MM.1S (cell line): ENCODE results near the gene PBX3.

ENCODE experiments used
- DNase-seq: peaks from one replicate; pipeline ENCODE4 v3.0.0-alpha.2; 2015
- H2AFZ ChIP-seq: fragments of 300-600 bp; sonication (generic); 2 replicates; pipeline ENCODE4 v1.6.0; 2016; ENCODE audit warnings: antibody characterized with exemption, low read length
- H3F3A ChIP-seq: fragments of 300-600 bp; sonication (generic); 2 replicates; pipeline ENCODE4 v1.6.1; 2016; ENCODE audit warnings: mild to moderate bottlenecking, antibody characterized with exemption, low read length, moderate library complexity, mixed read lengths; ENCODE audit not compliant: insufficient read depth
- H3K27ac ChIP-seq: fragments of 300-600 bp; sonication (generic); 2 replicates; pipeline ENCODE4 v1.5.1; 2016; ENCODE audit warnings: mild to moderate bottlenecking, low read length
- H3K27me3 ChIP-seq: fragments of 300-600 bp; sonication (generic); replicated peaks from 2 replicates; pipeline ENCODE4 v1.6.0; 2016; ENCODE audit warnings: low read length; ENCODE audit not compliant: insufficient read depth
- H3K36me3 ChIP-seq: fragments of 300-600 bp; sonication (generic); replicated peaks from 2 replicates; pipeline ENCODE4 v1.6.1; 2016; ENCODE audit warnings: mild to moderate bottlenecking, low read length, mixed read lengths; ENCODE audit not compliant: insufficient read depth
- H3K4me1 ChIP-seq: fragments of 300-600 bp; sonication (generic); 2 replicates; pipeline ENCODE4 v1.6.1; 2016; ENCODE audit warnings: low read length, mixed read lengths
- H3K4me2 ChIP-seq: fragments of 300-600 bp; sonication (generic); 2 replicates; pipeline ENCODE4 v1.6.0; 2016; ENCODE audit warnings: low read depth, low read length
- H3K4me3 ChIP-seq: fragments of 300-600 bp; sonication (generic); 2 replicates; pipeline ENCODE4 v1.5.1; 2016; ENCODE audit warnings: low read length, mixed read lengths
- H3K79me2 ChIP-seq: fragments of 300-600 bp; sonication (generic); 2 replicates; pipeline ENCODE4 v1.6.1; 2016; ENCODE audit warnings: mixed run types, low read length, mixed read lengths
- H3K9ac ChIP-seq: fragments of 300-600 bp; sonication (generic); 2 replicates; pipeline ENCODE4 v1.6.1; 2016; ENCODE audit warnings: low read length, mixed read lengths
- H3K9me2 ChIP-seq: fragments of 300-600 bp; sonication (generic); replicated peaks from 2 replicates; pipeline ENCODE4 v1.6.1; 2016; ENCODE audit warnings: mild to moderate bottlenecking, low read length, mixed read lengths; ENCODE audit not compliant: insufficient read depth
- H3K9me3 ChIP-seq: fragments of 300-600 bp; sonication (generic); replicated peaks from 2 replicates; pipeline ENCODE4 v1.6.1; 2016; ENCODE audit warnings: mild to moderate bottlenecking, low read length, mixed read lengths; ENCODE audit not compliant: insufficient read depth
- H4K20me1 ChIP-seq: fragments of 300-600 bp; sonication (generic); 2 replicates; pipeline ENCODE4 v1.6.1; 2016; ENCODE audit warnings: mild to moderate bottlenecking, low read length, moderate library complexity, mixed read lengths; ENCODE audit not compliant: insufficient read depth
- EZH2 ChIP-seq: fragments of 300-600 bp; sonication (generic); optimal IDR thresholded peaks from 2 replicates; pipeline ENCODE3; 2017; ENCODE audit warnings: low read depth, mild to moderate bottlenecking, antibody characterized with exemption, low read length, mixed read lengths
- EZH2phosphoT487 ChIP-seq: fragments of 300-600 bp; sonication (generic); IDR thresholded peaks from 2 replicates; pipeline ENCODE4 v1.6.1; 2018; ENCODE audit warnings: antibody characterized with exemption, low read length
- TF ChIP-seq, protein P1 (sequence below): fragments of 300-600 bp; sonication (generic); IDR thresholded peaks from 2 replicates; pipeline ENCODE4 v1.5.1; 2016; ENCODE audit warnings: antibody characterized with exemption, low read length, mixed read lengths

Gene PBX3

DNA sequence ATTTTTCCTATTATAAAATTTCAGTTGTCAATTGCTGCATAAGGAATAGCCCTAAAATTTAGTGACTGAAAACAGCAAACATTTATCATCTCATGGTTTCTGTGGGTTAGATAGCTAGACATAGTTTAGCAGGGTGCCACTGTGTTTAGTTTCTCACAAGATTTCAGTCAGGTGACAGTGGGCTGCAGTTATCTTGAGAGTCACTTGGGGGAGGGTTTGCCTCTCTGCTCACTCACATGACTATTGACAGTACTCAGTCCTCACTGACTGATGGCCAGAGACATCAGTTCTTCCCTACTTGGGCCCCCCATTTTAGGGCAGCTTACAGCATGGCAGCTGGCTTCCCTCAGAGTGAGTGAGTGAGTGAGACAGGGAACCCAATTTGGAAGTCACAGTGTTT lies 42.0 kb downstream of the PBX3 start:
- no peak overlapping the region for H3K4me2 ChIP-seq
- DNase-seq, result peak; percentile 27
- H3K27ac ChIP-seq, result no peak overlapping the region

DNA sequence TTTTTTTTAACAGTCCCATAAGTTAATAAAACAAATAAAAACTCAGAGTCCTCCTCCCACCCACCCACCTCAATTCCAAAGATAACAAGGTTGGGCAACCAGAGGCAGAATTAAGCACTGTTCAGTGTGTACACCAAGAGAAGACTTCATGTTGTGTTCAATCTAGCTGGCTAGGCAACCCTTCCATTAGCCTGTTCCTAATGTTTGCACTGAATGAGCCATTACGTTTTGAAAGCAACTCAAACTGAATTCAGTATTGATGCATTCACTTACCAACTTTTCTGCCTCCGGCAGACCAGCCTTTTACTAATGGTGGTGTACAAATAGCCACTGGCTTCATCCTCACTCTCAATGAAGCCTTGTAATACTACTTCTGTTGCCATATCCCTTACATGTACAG lies 47.5 kb downstream of the PBX3 start:
- Histone ChIP-seq H3K9ac (no peak overlapping the region), H3K9me3 (no peaks in the 10 kb centered on the region), H3K36me3 (no peaks in the 10 kb centered on the region), H3K4me1 (no peaks in the 10 kb centered on the region), H2AFZ (no peak overlapping the region), H3K4me2 (no peak overlapping the region), H3K9me2 (no peaks in the 10 kb centered on the region), H3K79me2 (0 out of 2 replicates have a peak, but pooled peaks cover 3% of the 10 kb centered on the region), H3F3A (no peaks in the 10 kb centered on the region), H3K27ac (no peak overlapping the region), H3K27me3 (no peaks in the 10 kb centered on the region), H3K4me3 (no peak overlapping the region), H4K20me1 (no peaks in the 10 kb centered on the region)
- TF ChIP-seq, protein P1, sequence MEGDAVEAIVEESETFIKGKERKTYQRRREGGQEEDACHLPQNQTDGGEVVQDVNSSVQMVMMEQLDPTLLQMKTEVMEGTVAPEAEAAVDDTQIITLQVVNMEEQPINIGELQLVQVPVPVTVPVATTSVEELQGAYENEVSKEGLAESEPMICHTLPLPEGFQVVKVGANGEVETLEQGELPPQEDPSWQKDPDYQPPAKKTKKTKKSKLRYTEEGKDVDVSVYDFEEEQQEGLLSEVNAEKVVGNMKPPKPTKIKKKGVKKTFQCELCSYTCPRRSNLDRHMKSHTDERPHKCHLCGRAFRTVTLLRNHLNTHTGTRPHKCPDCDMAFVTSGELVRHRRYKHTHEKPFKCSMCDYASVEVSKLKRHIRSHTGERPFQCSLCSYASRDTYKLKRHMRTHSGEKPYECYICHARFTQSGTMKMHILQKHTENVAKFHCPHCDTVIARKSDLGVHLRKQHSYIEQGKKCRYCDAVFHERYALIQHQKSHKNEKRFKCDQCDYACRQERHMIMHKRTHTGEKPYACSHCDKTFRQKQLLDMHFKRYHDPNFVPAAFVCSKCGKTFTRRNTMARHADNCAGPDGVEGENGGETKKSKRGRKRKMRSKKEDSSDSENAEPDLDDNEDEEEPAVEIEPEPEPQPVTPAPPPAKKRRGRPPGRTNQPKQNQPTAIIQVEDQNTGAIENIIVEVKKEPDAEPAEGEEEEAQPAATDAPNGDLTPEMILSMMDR, result no peak
- no peak for TF ChIP-seq EZH2
- TF ChIP-seq EZH2phosphoT487, result no peak
- no peak for DNase-seq

More for the DNA sequence above, 42.0 kb downstream of the PBX3 start:
- H2AFZ ChIP-seq, result no peak overlapping the region
- TF ChIP-seq, protein P1, result no peak
- TF ChIP-seq EZH2, result no peak
- TF ChIP-seq EZH2phosphoT487, result no peak
- H4K20me1 ChIP-seq, result no peaks in the 10 kb centered on the region
- no peaks in the 10 kb centered on the region for H3K9me2 ChIP-seq
- H3K27me3 ChIP-seq, result no peaks in the 10 kb centered on the region
- no peak overlapping the region for H3K4me3 ChIP-seq
- no peaks in the 10 kb centered on the region for H3K36me3 ChIP-seq
- no peak overlapping the region for H3K9ac ChIP-seq
- H3K4me1 ChIP-seq, result peaks cover 9% of the 10 kb centered on the region
- H3K79me2 ChIP-seq, result no peaks in the 10 kb centered on the region
- no peaks in the 10 kb centered on the region for H3F3A ChIP-seq
- no peaks in the 10 kb centered on the region for H3K9me3 ChIP-seq

DNA sequence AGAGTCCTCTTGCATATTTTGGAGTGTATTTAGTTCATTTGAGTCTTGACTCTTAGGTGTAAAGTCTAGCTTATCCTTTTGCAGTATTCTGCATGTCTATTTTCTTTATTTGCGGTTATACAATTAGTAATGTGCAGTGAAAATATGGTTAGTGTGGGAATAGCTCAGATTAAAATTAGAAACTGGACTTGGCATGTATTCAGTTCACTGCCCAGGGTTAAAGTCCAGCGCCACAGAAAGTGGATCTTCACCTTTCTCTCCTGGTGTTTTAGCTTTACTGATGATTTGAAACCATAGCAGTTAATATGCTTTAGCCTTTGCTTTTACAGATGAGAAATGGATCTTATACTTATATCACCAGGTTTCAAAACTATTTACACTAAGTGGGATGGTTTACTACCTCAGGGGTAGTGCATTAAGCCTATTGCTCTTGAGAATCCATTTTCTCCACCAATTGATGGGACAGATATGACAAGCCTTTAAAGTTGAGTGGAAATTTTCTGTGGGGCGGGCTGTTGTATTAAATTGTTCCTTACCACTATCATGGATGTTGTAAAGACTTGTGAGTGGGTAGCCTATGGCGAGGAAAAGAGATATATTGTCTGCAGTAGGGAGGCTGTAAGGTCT lies 48.9 kb downstream of the PBX3 start:
- Histone ChIP-seq H3K4me2 (no peak overlapping the region), H3K27me3 (no peaks in the 10 kb centered on the region), H3K4me1 (no peaks in the 10 kb centered on the region), H3K4me3 (no peak overlapping the region), H4K20me1 (no peaks in the 10 kb centered on the region), H3K9me2 (no peaks in the 10 kb centered on the region), H3K9ac (no peak overlapping the region), H3K36me3 (no peaks in the 10 kb centered on the region), H3K9me3 (no peaks in the 10 kb centered on the region), H3F3A (no peaks in the 10 kb centered on the region), H3K79me2 (0 out of 2 replicates have a peak, but pooled peaks cover 3% of the 10 kb centered on the region), H3K27ac (no peak overlapping the region), H2AFZ (no peak overlapping the region)
- TF ChIP-seq, protein P1, result no peak
- no peak for TF ChIP-seq EZH2
- no peak for TF ChIP-seq EZH2phosphoT487
- no peak for DNase-seq
